Measurements from ENCODE around the gene FAM3A. TPM values are rescaled to one million over a fixed set of nuclear protein-coding genes. Genes with fewer than 3 reads are reported as not detected.

The FAM3A gene
- total RNA-seq, 4 donors from 2014 or later: 30.5 to 50.8 (median 40.9) TPM

- TF ChIP-seq POLR2A (IDR thresholded peaks at IDR 0.05) (no peak), CTCF (IDR thresholded peaks at IDR 0.05) (no peak)
- no peak overlapping the region for H3K4me3 ChIP-seq
- no peaks in the 10 kb centered on the region for H3K9me3 ChIP-seq
- WGBS, 2 donors: 89 to 96% methylated on average over 4 to 17 of the region's 23 CpGs
- H3K27ac ChIP-seq: no peak overlapping the region
- intact Hi-C loops (cut with DNase I): no loop called here
- no peak for DNase-seq
- no peaks in the 10 kb centered on the region for H3K27me3 ChIP-seq
- no peaks in the 10 kb centered on the region for H3K4me1 ChIP-seq
- peaks cover 0 to 55% (median 0%) of the 10 kb centered on the region in 3 donors for H3K36me3 ChIP-seq
These were observed 45.0 kb downstream of the FAM3A start for GRCh38 chrX:154470914-154471568.

DNA sequence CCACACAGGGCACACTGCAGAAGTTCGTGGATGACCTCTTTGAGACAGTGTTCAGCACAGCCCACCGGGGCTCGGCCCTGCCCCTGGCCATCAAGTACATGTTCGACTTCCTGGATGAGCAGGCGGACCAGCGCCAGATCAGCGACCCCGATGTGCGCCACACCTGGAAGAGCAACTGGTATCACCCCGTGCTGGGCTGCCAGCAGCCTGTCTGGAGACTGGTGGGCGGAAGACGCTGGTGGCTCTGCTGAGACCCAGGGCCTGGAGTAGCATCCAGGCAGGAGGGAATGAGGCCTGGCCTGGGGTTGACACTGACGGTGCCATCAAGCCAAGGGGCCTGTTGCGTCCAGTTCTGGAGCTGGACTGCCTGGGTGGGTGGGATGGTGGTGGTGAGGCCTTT is 45.6 kb downstream of the FAM3A start:
- H3K4me3 ChIP-seq: no peak overlapping the region
- no peaks in the 10 kb centered on the region for H3K9me3 ChIP-seq
- H3K27ac ChIP-seq: no peak overlapping the region
- no peaks in the 10 kb centered on the region for H3K4me1 ChIP-seq
- WGBS, 2 donors: 100% methylated on average over 2 of the region's 14 CpGs; no CpG with 5 or more reads in 1 of the 2 donors
- no peaks in the 10 kb centered on the region for H3K27me3 ChIP-seq
- H3K36me3 ChIP-seq: peaks cover 0 to 61% (median 0%) of the 10 kb centered on the region in 3 donors
- DNase-seq: no peak
- intact Hi-C loops (cut with DNase I): no loop called here
- TF ChIP-seq CTCF (IDR thresholded peaks at IDR 0.05) (no peak), POLR2A (IDR thresholded peaks at IDR 0.05) (no peak)

- no peak for TF ChIP-seq POLR2A (IDR thresholded peaks at IDR 0.05)
- H3K9me3 ChIP-seq: no peaks in the 10 kb centered on the region
- H3K4me3 ChIP-seq: no peak overlapping the region
- H3K27me3 ChIP-seq: no peaks in the 10 kb centered on the region
- 88 to 89% methylated on average over 5 to 7 of the region's 18 CpGs for WGBS, 2 donors
- H3K27ac ChIP-seq: no peak overlapping the region
- no peaks in the 10 kb centered on the region for H3K4me1 ChIP-seq
- peaks cover 0 to 67% (median 0%) of the 10 kb centered on the region in 3 donors for H3K36me3 ChIP-seq
- intact Hi-C loops (cut with DNase I): no loop called here
- no peak for DNase-seq
These were observed 46.2 kb downstream of the FAM3A start for GRCh38 chrX:154469880-154470279.

DNA sequence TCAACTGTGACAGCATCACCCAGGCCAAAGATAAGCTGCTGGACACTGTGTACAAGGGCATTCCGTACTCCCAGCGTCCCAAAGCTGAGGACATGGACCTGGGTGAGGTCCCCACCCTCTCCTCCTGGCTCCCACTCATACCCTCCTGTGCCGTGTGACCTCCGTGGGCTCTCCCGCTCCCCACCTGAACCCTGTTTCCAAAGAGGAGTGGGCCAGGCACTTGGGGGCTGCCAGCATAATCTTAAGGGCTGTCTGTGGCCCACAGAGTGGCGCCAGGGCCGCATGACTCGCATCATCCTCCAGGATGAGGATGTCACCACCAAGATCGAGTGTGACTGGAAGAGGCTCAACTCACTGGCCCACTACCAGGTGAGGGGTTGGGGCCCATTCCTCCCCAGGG is 46.9 kb downstream of the FAM3A start:
- TF ChIP-seq POLR2A (IDR thresholded peaks at IDR 0.05): no peak
- no peak for TF ChIP-seq CTCF (IDR thresholded peaks at IDR 0.05)
- Histone ChIP-seq H3K4me3 (no peak overlapping the region), H3K9me3 (no peaks in the 10 kb centered on the region), H3K27me3 (no peaks in the 10 kb centered on the region), H3K4me1 (no peaks in the 10 kb centered on the region), H3K27ac (no peak overlapping the region), H3K36me3 (peaks cover 0 to 74% (median 0%) of the 10 kb centered on the region in 3 donors)
- intact Hi-C loops (cut with DNase I): no loop called here
- WGBS, 2 donors: 76% methylated on average over 8 of the region's 9 CpGs; no CpG with 5 or more reads in 1 of the 2 donors
- no peak for DNase-seq

DNA sequence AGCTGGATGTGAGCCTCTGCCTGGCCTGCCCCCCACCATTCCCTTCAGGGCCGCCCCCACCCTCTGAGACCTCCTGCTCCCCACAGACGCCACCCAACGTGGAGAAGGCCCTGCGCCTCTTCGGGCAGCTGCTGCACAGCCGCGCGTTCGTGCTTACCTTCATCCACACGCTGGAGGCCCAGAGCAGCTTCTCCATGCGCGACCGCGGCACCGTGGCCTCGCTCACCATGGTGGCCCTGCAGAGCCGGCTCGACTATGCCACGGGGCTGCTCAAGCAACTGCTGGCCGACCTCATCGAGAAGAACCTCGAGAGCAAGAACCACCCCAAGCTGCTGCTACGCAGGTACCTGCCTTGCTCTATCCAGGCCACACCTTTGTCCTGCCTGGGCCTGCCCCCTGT is 47.8 kb downstream of the FAM3A start:
- Histone ChIP-seq H3K4me1 (no peaks in the 10 kb centered on the region), H3K27ac (no peak overlapping the region), H3K27me3 (no peaks in the 10 kb centered on the region), H3K36me3 (peaks cover 0 to 83% (median 0%) of the 10 kb centered on the region in 3 donors), H3K4me3 (no peak overlapping the region), H3K9me3 (no peaks in the 10 kb centered on the region)
- TF ChIP-seq CTCF (IDR thresholded peaks at IDR 0.05) (no peak), POLR2A (IDR thresholded peaks at IDR 0.05) (no peak)
- WGBS, 2 donors: 95% methylated on average over 15 of the region's 23 CpGs; no CpG with 5 or more reads in 1 of the 2 donors
- intact Hi-C loops (cut with DNase I): no loop called here
- DNase-seq: no peak

All from esophagus squamous epithelium (tissue), 5 donors.